ENCODE data around the gene UBC. TPM values are rescaled to one million over a fixed set of nuclear protein-coding genes. Genes with fewer than 3 reads are reported as not detected.
"Not testable (repeated sequence)": the region's sequence is repeated elsewhere in the genome, so short reads cannot be mapped to it uniquely, and the experiment has no call there.

Gene UBC
- total and polyA plus RNA-seq, 11 donors, result 811 to 2,185 (median 1,239) TPM

- no peak for ATAC-seq
- intact Hi-C loops (cut with DNase I), result no loop called here
- DNase-seq, result no peak
- Histone ChIP-seq H3K36me3 (no peaks in the 10 kb centered on the region), H3K27ac (no peak overlapping the region), H3K27me3 (no peaks in the 10 kb centered on the region), H3K4me1 (peaks cover 0 to 14% (median 0%) of the 10 kb centered on the region in 12 donors), H3K4me3 (no peak overlapping the region), H3K9me3 (no peaks in the 10 kb centered on the region)
- 60 to 73% (median 69%) methylated on average over 15 of the region's 15 CpGs for WGBS, 4 donors
- no peak for TF ChIP-seq POLR2A (IDR thresholded peaks at IDR 0.05)
- TF ChIP-seq, protein P1, sequence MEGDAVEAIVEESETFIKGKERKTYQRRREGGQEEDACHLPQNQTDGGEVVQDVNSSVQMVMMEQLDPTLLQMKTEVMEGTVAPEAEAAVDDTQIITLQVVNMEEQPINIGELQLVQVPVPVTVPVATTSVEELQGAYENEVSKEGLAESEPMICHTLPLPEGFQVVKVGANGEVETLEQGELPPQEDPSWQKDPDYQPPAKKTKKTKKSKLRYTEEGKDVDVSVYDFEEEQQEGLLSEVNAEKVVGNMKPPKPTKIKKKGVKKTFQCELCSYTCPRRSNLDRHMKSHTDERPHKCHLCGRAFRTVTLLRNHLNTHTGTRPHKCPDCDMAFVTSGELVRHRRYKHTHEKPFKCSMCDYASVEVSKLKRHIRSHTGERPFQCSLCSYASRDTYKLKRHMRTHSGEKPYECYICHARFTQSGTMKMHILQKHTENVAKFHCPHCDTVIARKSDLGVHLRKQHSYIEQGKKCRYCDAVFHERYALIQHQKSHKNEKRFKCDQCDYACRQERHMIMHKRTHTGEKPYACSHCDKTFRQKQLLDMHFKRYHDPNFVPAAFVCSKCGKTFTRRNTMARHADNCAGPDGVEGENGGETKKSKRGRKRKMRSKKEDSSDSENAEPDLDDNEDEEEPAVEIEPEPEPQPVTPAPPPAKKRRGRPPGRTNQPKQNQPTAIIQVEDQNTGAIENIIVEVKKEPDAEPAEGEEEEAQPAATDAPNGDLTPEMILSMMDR (IDR thresholded peaks at IDR 0.05), result no peak
Observed at GRCh38 chr12:124884587-124885438, 29.6 kb downstream of the UBC start.

DNA sequence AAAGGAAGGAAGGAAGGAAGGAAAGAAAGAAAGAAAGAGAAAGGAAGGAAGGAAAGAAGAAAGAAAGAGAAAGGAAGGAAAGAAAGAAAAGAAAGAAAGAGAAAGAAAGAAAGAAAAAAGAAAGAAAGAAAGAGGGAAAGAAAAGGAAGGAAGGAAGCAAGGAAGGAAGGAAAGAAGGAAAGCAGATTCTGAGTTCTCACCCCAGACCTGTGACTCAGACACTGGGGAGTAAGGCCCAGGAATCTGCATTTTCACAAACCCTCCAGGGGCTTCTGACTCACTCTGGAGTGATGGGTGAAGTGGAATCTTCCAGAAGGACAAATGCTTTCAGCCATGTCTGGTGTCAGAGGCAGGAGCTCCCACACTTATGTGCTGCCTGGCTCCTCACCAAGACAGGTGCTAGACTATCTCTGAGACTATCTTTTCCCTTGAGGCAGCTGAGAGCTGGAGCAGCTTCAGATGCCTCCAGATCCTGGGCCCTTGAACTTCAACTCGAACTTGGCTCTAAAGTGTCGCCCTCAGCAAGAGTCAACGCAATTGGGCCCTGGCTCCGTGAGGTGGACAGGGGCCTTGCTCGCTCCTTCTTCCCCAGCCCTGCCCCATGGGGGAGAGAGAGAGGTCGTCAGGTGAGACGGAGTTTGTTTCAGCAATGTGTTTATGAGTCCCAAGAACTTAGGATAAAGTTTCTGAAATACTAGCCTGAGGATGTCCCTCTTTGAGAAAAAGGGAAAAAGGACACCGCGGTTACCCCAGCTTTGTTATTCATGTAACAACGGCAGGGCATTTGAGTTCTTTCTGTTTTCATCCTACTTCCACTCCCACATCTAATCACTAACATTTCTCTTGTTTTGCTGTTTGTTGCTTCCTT lies 31.0 kb downstream of the UBC start:
- DNase-seq, result no peak
- Histone ChIP-seq H3K36me3 (no peaks in the 10 kb centered on the region), H3K4me3 (no peak overlapping the region), H3K9me3 (no peaks in the 10 kb centered on the region), H3K4me1 (peaks cover 0 to 8% (median 0%) of the 10 kb centered on the region in 12 donors), H3K27me3 (no peaks in the 10 kb centered on the region), H3K27ac (no peak overlapping the region)
- no peak for ATAC-seq
- intact Hi-C loops (cut with DNase I), result no loop called here
- WGBS, 4 donors, result 87 to 94% (median 88%) methylated on average over 10 of the region's 10 CpGs
- TF ChIP-seq, protein P1 (IDR thresholded peaks at IDR 0.05), result no peak
- no peak for TF ChIP-seq POLR2A (IDR thresholded peaks at IDR 0.05)

GRCh38 chr12:124881123-124881522 lies 33.3 kb downstream of the UBC start:
- TF ChIP-seq POLR2A (IDR thresholded peaks at IDR 0.05), result no peak
- TF ChIP-seq, protein P1 (IDR thresholded peaks at IDR 0.05), result no peak
- Histone ChIP-seq H3K36me3 (no peaks in the 10 kb centered on the region), H3K27ac (no peak overlapping the region), H3K27me3 (no peaks in the 10 kb centered on the region), H3K9me3 (no peaks in the 10 kb centered on the region), H3K4me3 (peak overlapping the region in 1 of 12 donors; percentile 17), H3K4me1 (peaks cover 0 to 8% (median 0%) of the 10 kb centered on the region in 12 donors)
- WGBS, 4 donors, result 54 to 72% (median 64%) methylated on average over 8 to 10 of the region's 10 CpGs
- ATAC-seq (peak in 1 of 4 donors; percentile 42), DNase-seq (no peak)
- intact Hi-C loops (cut with DNase I), result no loop called here

GRCh38 chr12:124880335-124880734 lies 34.1 kb downstream of the UBC start:
- H3K4me1 ChIP-seq; ATAC-seq; H3K4me3 ChIP-seq; H3K36me3 ChIP-seq; DNase-seq; H3K27ac ChIP-seq; H3K27me3 ChIP-seq; H3K9me3 ChIP-seq; intact Hi-C loops (cut with DNase I): not testable (repeated sequence)
- 92 to 95% (median 94%) methylated on average over 9 to 11 of the region's 11 CpGs for WGBS, 4 donors
